ENCODE results near the gene KAT6B. TPM values are rescaled to one million over a fixed set of nuclear protein-coding genes. Genes with fewer than 3 reads are reported as not detected.
"Not testable (repeated sequence)": the region's sequence is repeated elsewhere in the genome, so short reads cannot be mapped to it uniquely, and the experiment has no call there.

Gene KAT6B
- total and polyA plus RNA-seq, 5 donors, result 11.3 to 53.0 (median 46.0) TPM

DNA sequence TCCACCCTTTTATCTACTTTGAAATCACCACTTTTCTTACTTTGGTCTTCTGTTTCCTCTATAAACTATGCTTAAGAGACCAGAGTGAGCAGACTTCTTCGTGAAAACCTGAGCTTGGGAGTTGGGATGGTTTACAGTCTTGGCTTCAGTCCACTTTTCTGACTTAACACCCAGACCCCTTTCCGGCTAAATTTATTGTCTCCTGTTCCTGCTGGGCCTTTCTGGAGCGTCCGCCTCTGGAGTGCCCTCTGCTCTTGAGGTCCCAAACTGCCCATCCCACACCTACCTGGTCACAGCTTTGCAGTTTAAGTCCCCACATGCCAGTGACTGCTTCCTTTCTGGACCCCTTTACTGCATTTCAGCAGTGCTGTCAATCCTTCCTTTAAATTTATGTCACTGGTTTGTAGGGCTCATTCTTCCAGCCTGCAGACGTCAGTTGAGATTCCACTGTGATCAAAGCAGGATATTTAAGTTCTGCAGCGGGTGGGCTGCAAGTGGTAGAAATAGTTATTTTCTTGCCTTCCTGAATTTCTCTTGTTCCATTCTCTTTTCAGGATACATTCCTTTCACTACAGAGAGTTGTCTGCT lies 80.3 kb downstream of the KAT6B start:
- ATAC-seq, result no peak
- H3K4me3 ChIP-seq (ENCODE audit: low read length), result no peak overlapping the region
- no peak for DNase-seq
- WGBS, result 40% methylated on average over 6 of the region's 6 CpGs
- H3K27me3 ChIP-seq (ENCODE audit: control insufficient read depth, insufficient read depth), result no peaks in the 10 kb centered on the region
- no peak overlapping the region for H3K27ac ChIP-seq (ENCODE audit: low read length)
- H3K9me3 ChIP-seq (ENCODE audit: control insufficient read depth, low read length), result no peaks in the 10 kb centered on the region
- intact Hi-C loops (cut with DNase I), result no loop called here
- peaks cover 10% of the 10 kb centered on the region for H3K4me1 ChIP-seq (ENCODE audit: control insufficient read depth, insufficient read depth, low read length)

DNA sequence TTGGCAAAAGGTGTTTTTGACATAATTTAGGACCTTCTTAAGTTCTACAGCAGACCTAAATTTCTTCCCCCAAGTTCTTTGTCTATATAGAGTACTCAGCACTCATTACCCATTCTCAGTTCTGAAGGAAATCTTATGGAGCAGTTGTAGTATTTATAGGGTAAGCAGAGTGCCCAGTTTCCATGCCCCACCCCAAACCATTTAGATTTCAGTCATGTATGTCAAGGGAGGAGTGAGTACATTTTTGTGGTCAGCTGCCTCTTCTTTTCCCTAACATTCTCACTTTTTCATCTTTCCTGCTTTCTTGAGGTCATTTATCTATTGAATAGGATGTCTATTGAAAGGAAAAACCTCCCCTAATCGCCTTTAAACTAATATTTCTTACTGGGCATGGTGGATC lies 83.3 kb downstream of the KAT6B start:
- Histone ChIP-seq H3K4me1 (ENCODE audit: control insufficient read depth, insufficient read depth, low read length) (peaks cover 10% of the 10 kb centered on the region), H3K9me3 (ENCODE audit: control insufficient read depth, low read length) (no peaks in the 10 kb centered on the region), H3K4me3 (ENCODE audit: low read length) (no peak overlapping the region), H3K27ac (ENCODE audit: low read length) (no peak overlapping the region), H3K27me3 (ENCODE audit: control insufficient read depth, insufficient read depth) (no peaks in the 10 kb centered on the region)
- DNase-seq (no peak), ATAC-seq (no peak)
- intact Hi-C loops (cut with DNase I), result no loop called here
- WGBS, result 95% methylated on average over 1 of the region's 1 CpG

DNA sequence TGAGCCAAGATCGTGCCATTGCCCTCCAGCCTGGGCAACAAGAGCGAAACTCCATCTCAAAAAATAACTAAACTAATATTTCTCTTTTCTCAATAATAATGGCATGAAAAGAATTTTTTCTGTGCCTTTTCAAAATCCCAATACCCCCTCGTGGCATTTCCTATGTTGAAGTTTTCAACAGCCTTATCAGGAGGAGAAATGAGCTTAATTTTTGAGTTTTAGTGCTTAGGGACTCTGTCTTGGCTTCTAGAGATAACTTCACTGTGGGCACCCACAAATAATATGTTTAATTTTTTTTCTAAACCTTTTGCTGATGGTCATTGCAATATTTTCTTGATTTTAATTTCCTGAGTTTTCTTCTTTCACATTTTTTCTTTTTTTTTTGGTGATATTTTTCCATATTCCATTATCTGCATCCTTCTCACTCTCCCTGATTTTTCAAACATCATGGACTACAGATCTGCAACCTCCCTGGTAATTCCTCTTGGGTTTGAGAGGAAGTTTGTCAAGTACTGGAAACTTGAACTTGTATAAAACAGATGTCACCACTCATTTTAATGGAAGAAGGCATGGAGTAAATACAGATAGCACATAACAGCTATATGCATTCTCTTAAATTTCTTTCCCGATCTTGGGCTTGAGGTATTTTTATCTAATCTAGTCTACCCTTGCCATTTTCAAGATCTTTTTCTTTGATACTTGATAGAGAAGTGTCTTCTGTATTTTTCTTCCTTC lies 84.0 kb downstream of the KAT6B start:
- Histone ChIP-seq H3K4me1 (ENCODE audit: control insufficient read depth, insufficient read depth, low read length) (peaks cover 7% of the 10 kb centered on the region), H3K27ac (ENCODE audit: low read length) (no peak overlapping the region), H3K9me3 (ENCODE audit: control insufficient read depth, low read length) (no peaks in the 10 kb centered on the region), H3K27me3 (ENCODE audit: control insufficient read depth, insufficient read depth) (no peaks in the 10 kb centered on the region), H3K4me3 (ENCODE audit: low read length) (no peak overlapping the region)
- DNase-seq (no peak), ATAC-seq (no peak)
- 77% methylated on average over 4 of the region's 4 CpGs for WGBS
- intact Hi-C loops (cut with DNase I), result no loop called here

DNA sequence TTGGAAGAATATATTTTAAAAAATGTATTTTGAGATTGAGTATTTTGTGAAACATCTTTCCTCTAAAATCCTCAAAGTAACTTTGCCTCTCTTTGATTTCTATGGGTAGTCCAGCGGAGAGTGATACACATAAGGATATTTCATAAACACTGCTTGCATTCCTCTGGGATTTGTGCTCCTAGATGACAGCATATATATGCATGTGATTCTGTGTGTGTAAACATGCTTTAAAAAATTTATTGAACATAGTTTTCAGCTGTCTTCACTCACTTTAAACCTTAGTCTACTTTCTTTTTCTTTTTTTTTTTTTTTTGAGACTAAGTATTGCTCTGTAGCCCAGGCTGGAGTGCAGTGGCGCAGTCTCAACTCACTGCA lies 84.6 kb downstream of the KAT6B start:
- no peak for DNase-seq
- WGBS, result 88% methylated on average over 2 of the region's 2 CpGs
- no peak overlapping the region for H3K4me3 ChIP-seq (ENCODE audit: low read length)
- H3K9me3 ChIP-seq (ENCODE audit: control insufficient read depth, low read length), result no peaks in the 10 kb centered on the region
- no peak for ATAC-seq
- H3K27me3 ChIP-seq (ENCODE audit: control insufficient read depth, insufficient read depth), result no peaks in the 10 kb centered on the region
- H3K4me1 ChIP-seq (ENCODE audit: control insufficient read depth, insufficient read depth, low read length), result peaks cover 6% of the 10 kb centered on the region
- intact Hi-C loops (cut with DNase I), result no loop called here
- no peak overlapping the region for H3K27ac ChIP-seq (ENCODE audit: low read length)

DNA sequence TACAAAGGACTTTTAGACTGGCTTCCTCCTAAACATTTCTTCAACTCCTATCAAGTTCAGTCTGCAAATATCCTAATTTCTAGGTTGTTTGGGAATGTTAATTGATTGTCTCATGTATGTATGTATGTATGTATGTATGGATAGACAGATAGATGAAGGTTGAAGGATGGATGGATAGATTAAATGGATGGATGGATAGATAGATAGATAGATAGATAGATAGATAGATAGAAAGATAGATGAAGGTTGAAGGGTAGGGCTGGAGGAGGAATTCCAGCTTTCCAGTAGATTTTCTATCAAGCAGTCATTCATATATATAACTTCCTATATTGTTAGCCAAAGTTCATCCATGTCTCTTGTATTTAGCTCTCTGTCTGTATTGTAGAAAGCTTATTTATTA lies 85.8 kb downstream of the KAT6B start:
- ATAC-seq (no peak), DNase-seq (no peak)
- H3K4me3 ChIP-seq (ENCODE audit: low read length), result no peak overlapping the region
- H3K27me3 ChIP-seq (ENCODE audit: control insufficient read depth, insufficient read depth), result no peaks in the 10 kb centered on the region
- intact Hi-C loops (cut with DNase I), result no loop called here
- H3K4me1 ChIP-seq (ENCODE audit: control insufficient read depth, insufficient read depth, low read length), result peaks cover 2% of the 10 kb centered on the region
- no peaks in the 10 kb centered on the region for H3K9me3 ChIP-seq (ENCODE audit: control insufficient read depth, low read length)
- no peak overlapping the region for H3K27ac ChIP-seq (ENCODE audit: low read length)

DNA sequence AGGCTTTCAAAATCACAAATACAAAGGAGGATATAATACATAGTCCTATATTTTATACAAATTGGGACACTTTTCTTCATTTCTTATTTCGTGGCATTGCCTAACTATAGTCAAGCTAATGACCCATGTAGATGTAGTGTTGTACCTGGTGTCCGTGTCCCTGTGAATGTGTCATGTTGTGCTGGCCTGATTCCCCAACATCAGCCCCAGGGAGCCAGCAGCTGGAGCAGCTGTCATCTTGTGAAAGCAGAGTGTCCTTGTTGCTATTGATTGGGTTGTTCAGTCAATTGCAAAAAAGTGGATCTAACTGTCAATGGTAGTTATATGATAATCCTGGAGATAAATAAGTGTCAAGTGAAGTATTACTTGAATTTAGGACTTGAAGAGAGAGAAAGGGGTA lies 86.3 kb downstream of the KAT6B start:
- Histone ChIP-seq H3K4me1 (ENCODE audit: control insufficient read depth, insufficient read depth, low read length) (peaks cover 2% of the 10 kb centered on the region), H3K9me3 (ENCODE audit: control insufficient read depth, low read length) (no peaks in the 10 kb centered on the region), H3K4me3 (ENCODE audit: low read length) (no peak overlapping the region), H3K27ac (ENCODE audit: low read length) (no peak overlapping the region), H3K27me3 (ENCODE audit: control insufficient read depth, insufficient read depth) (no peaks in the 10 kb centered on the region)
- no peak for DNase-seq
- intact Hi-C loops (cut with DNase I), result no loop called here
- ATAC-seq, result no peak
- 84% methylated on average over 2 of the region's 2 CpGs for WGBS

DNA sequence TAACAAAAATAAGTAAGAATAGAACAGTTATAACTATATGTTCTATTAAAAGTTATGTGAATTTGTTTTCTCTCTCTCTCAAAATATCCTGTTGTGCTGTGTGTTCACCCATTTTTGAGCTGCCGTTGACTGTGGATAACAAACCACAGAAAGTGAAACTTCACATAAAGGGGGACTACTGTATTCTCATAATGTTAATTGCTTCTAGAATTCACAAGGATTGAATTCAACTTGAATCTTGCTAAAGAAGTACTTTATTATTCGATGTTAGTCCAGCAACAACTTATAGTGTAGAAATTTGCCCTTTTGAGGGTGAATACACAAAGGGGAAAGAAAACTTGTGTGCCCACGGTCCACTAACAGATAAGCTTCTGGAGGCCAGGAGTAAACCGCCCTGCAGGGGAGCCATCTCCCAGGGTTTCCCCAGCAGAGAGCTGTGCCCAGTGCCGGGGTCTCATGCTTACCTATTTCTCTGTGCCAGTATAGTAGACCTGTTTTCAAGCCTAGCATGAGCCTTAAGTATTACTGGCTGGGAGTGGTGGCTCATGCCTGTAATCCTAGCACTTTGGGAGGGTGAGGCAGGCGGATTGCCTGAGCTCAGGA lies 87.1 kb downstream of the KAT6B start:
- Histone ChIP-seq H3K27ac (ENCODE audit: low read length) (no peak overlapping the region), H3K27me3 (ENCODE audit: control insufficient read depth, insufficient read depth) (no peaks in the 10 kb centered on the region), H3K9me3 (ENCODE audit: control insufficient read depth, low read length) (no peaks in the 10 kb centered on the region), H3K4me3 (ENCODE audit: low read length) (no peak overlapping the region), H3K4me1 (ENCODE audit: control insufficient read depth, insufficient read depth, low read length) (peaks cover 2% of the 10 kb centered on the region)
- intact Hi-C loops (cut with DNase I), result no loop called here
- no peak for DNase-seq
- WGBS, result 78% methylated on average over 6 of the region's 6 CpGs
- peak in 1 of 2 donors; percentile 32 for ATAC-seq

DNA sequence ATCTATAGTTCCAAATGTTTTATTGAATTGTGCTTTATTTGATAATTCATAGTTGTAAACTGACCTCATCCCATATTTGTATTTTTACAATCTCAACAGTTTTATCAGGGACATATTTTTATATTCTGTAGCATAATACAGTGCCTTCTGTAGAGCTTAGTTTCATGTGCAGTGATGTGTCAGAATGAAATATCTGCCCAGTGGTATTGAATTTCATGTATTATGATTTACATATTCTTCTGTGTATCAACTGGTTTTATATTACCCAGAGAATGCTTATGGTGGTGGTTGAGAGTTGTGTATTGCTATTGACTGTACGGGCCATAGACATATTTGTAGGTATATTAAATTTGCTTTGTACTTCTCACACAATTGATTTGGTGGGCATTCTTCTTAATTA lies 89.9 kb downstream of the KAT6B start:
- Histone ChIP-seq H3K4me3 (ENCODE audit: low read length) (no peak overlapping the region), H3K9me3 (ENCODE audit: control insufficient read depth, low read length) (no peaks in the 10 kb centered on the region), H3K27ac (ENCODE audit: low read length) (no peak overlapping the region), H3K4me1 (ENCODE audit: control insufficient read depth, insufficient read depth, low read length) (peaks cover 2% of the 10 kb centered on the region), H3K27me3 (ENCODE audit: control insufficient read depth, insufficient read depth) (no peaks in the 10 kb centered on the region)
- 92% methylated on average over 1 of the region's 1 CpG for WGBS
- ATAC-seq (no peak), DNase-seq (no peak)
- intact Hi-C loops (cut with DNase I), result no loop called here

DNA sequence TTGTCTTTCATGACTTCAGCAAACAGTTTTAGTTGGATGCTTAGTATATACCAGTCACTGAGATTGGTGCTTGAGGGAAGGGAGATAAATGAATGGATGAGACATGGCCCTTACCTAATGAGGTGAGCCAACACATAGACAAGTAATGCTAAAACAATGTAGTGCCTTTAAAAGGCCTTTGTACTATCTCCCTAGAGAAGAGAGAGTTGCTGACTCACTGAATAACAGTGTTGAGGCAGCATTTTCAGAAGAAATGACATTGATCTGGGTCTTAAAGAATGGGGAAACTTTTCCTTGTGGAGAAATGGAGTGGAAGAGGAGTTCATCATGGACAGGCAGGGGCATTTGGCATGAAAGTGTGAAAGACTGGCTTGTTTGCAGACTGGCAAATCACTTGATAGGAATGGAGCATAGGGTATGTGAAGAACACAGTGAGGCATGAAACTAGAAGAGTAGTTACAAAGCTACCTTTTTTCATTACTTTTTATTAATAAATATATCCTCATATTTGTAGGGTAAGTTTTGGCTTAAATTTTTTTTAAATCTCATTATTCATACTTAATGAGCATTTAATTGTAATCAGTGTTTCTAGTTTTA lies 91.2 kb downstream of the KAT6B start:
- ATAC-seq (peak in 1 of 2 donors; percentile 32), DNase-seq (no peak)
- Histone ChIP-seq H3K27ac (ENCODE audit: low read length) (no peak overlapping the region), H3K27me3 (ENCODE audit: control insufficient read depth, insufficient read depth) (no peaks in the 10 kb centered on the region), H3K4me3 (ENCODE audit: low read length) (no peak overlapping the region), H3K4me1 (ENCODE audit: control insufficient read depth, insufficient read depth, low read length) (peaks cover 5% of the 10 kb centered on the region), H3K9me3 (ENCODE audit: control insufficient read depth, low read length) (no peaks in the 10 kb centered on the region)
- intact Hi-C loops (cut with DNase I), result no loop called here

DNA sequence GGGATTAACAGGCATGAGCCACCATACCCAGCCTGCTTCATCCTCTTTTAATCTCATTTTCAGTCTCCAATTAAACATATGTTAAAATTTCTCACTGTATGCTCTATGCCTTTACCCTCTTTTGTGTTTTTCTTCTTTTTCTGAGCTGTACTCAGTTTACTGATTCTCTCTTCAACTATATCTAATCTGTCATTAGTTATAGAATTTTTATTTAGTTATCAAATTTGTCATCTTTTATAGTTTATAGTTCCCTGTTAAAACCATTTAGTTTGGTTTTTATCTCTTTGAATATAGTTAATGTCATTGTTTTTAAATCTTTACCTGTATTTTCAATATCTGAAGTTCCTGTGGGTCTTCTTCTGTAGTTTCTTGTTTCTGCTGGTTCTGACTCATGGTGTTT lies 93.3 kb downstream of the KAT6B start:
- no peak overlapping the region for H3K27ac ChIP-seq (ENCODE audit: low read length)
- H3K4me3 ChIP-seq (ENCODE audit: low read length), result no peak overlapping the region
- H3K27me3 ChIP-seq (ENCODE audit: control insufficient read depth, insufficient read depth), result no peaks in the 10 kb centered on the region
- intact Hi-C loops (cut with DNase I), result no loop called here
- peaks cover 7% of the 10 kb centered on the region for H3K4me1 ChIP-seq (ENCODE audit: control insufficient read depth, insufficient read depth, low read length)
- no peaks in the 10 kb centered on the region for H3K9me3 ChIP-seq (ENCODE audit: control insufficient read depth, low read length)
- ATAC-seq, result no peak
- DNase-seq, result no peak

DNA sequence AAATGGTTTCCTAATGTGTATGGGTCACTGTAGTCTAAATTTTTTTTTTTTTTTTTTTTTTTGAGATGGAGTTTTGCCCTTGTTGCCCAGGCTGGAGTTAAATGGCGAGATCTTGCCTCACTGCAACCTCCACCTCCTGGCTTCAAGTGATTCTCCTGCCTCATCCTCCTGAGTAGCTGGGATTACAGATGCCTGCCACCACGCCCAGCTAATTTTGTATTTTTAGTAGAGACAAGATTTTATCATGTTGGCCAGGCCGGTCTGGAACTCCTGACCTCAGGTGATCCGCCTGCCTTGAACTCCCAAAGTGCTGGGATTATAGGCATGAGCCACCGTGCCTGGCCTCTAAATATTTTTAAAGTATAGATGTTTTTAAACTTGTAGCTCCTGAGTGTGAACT lies 94.7 kb downstream of the KAT6B start:
- H3K27me3 ChIP-seq (ENCODE audit: control insufficient read depth, insufficient read depth); H3K9me3 ChIP-seq (ENCODE audit: control insufficient read depth, low read length); H3K27ac ChIP-seq (ENCODE audit: low read length); DNase-seq; intact Hi-C loops (cut with DNase I); H3K4me3 ChIP-seq (ENCODE audit: low read length); ATAC-seq: not testable (repeated sequence)
- H3K4me1 ChIP-seq (ENCODE audit: control insufficient read depth, insufficient read depth, low read length), result peaks cover 11% of the 10 kb centered on the region
- 86% methylated on average over 5 of the region's 5 CpGs for WGBS

Measured in right cardiac atrium (tissue), 5 donors.